Measurements from ENCODE around the gene FAM229B.
"Not testable (repeated sequence)": the region's sequence is repeated elsewhere in the genome, so short reads cannot be mapped to it uniquely, and the experiment has no call there.

FAM229B gene

DNA sequence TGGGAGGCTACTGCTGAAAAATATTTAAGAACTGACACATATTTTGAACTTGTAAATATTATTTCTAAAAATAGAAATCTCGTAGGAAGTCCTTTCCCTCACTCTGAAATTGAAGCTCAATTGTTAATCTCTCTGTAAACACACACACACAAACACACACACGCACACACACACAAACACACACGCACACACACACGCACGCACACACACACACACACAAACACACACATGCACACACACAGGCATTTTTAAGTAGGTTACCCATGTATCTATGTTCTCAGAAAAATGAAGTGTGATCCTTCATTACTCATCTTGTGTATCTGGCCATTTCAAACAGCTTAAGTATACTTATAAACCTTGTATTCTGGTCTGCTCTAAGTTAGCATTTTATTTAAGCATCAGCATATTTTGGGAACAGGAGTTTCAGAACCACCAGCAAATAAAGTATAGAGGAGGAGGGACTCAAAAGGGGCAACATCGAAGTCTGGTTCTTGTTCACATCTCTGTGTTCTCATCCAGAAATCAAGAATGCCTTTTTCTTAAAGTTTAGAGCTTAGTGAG, 21.9 kb upstream of the FAM229B start:
- no peak for DNase-seq

DNA sequence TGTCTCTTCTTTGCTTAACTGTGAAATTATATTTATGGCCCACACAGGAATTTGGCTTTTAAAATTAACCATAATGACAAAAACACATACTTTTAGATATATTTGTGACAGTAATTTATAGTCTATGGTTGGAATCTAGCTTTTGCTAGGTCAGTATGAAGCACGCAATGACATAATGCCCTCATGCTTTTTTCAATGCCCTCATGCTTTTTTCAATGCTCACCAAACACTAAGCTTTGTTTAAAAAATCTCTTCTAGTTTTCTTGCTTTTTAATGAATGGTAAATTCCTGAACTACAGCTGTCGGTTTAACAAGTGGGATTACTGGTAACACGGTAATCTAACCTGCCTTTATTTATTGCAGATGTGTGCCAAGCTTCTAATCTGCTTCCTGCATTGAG, 20.8 kb upstream of the FAM229B start:
- DNase-seq, result no peak

DNA sequence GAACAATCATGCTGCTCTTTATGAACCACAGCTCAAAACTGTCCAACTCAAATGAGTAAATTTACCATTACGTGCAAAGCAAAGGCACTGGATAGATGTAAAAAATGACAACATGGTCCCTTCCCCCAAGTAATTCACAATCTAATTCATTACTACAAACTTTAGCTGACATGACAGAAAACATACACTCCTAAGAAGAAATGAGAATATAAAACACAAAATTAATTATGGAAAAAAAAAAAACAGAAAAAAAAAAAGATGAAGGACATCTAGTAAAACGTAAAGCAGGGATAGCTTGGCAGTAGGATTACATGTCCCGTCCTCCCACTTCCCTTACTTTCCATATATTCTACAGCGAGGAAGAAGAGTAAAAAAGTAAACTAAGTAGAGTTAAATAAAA, 5.8 kb upstream of the FAM229B start:
- DNase-seq, result no peak

DNA sequence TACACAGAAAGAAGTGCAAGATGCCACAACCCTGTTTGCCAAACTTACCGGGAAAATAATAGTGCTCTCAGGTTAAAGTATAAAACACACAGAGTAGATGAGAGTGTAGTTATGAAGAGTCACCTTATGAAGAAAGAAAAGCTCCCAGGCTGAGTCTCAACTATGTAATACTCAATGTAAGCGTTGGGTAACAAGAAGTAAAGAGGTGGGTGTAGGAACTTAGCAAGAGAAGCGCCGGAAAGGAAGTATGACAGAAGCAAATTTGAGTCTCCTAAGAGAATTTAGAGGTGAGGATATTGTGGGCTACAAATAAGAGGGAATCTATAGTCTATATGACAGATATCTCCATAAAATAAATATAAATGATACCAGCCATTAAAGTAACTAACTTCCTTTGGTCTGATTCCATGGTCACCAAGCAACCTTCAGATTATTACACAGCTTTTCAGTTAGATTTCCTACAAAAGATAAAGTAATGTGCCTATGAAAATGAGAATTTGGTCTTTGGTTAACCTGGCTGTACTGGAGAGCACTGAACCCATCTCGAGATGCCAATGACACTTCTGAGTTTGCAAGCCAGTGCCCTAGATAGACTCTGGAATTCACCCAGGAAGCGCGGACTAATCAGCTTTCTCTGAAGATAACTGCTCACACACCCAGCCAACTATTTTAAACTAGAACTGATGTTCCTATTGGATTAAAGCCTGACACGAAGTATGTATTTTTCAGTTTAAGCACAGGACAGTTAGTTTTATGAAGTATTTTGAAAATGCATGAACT, 1.9 kb upstream of the FAM229B start:
- DNase-seq, result no peak

DNA sequence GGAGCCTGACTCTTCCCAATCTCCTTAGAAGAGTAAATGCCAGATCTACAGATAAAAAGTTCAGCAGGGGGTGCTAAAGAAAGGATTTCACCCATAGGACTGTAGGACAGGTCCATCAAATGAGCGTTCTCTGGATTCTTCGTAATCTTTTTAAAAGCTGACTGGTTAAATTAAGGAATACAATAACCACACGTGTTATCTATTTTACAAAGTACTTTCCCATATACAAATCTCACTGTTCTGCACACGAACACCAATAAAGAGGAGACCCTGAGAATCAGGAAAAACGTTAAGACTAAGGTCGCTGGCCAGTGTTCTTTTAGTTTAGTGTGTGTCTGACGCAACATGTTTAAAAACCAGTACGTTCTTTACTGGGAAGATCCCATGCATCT, 651 bp upstream of the FAM229B start:
- peak; percentile 10 for DNase-seq

DNA sequence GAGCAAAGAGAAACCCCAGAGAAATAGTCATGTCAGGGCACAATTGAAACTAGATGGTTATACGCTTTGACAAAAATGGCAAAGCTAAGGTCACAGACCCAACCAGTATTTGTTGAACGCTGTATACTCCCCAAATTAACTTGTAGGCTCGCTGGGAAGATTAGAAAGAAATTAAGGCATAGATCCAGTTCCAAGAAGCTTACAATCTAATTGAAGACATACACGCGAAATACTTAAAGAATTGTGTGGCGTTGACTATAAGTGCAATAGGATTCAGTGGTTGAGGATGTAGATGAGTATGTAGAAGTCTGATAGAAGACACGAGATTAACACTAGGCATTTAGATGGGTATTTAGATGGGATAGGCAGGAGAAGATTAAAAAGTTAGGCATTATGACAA, 525 bp downstream of the FAM229B start:
- no peak for DNase-seq

DNA sequence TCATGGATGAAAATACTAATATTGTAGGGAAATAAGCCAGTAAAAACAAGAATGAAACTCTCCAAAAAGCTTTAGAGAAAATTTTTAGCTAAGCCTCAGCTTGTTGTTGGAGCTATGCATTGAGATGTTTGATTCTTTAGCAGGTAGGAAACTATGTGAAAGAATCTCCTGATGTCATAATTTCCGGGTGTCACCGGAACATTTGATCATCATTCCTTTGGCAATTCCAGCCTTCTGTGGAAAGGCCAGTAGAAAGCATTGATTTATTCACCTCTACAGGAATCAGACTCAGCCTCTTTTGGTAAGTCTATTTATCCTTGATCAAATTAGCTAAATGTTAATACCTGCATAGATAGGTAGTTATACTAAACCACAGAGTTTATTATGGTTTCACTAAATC, 9.5 kb downstream of the FAM229B start:
- no peak for DNase-seq

DNA sequence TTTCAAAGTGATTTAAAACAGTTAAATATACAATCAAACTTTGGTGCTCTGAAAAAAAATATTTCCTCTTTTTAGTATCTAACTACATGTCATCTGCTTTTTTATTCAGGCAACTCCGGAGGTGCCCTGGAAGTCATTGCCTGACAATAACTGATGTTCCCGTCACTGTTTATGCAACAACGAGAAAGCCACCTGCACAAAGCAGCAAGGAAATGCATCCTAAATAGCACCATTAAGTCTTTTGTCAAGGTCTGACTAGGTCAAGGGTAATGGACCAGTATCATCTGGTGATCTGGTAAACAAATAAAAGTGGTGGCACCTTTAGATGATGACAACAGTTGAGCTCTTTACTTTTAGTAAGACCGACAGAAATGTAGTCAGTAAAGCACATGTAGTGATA, 13.2 kb downstream of the FAM229B start:
- DNase-seq, result no peak

DNA sequence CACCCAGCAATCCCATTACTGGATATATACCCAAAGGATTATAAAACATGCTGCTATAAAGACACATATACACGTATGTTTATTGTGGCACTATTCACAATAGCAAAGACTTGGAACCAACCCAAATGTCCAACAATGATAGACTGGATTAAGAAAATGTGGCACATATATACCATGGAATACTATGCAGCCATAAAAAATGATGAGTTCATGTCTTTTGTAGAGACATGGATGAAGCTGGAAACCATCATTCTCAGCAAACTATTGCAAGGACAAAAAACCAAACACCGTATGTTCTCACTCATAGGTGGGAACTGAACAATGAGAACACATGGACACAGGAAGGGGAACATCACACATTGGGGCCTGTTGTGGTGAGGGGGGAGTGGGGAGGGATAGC, 18.6 kb downstream of the FAM229B start:
- DNase-seq, result not testable (repeated sequence)

DNA sequence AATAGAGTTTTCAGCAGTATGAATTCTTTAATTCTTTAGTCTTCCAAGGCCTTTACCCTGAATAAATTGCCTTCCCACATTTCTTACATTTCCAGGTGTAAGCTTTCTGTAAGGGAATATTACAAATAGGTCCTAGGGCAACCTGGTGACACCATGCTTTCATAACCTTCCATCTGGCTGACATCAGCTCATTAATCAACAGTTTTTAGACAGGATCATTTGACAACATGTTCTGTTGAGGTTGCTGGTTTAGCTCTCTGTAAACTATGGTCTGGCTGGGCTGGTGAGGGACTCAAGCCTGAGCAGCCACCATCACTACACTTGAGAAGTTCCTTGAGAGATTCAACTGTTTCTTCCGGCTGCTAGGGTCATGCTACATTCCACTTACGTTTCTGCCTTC, 19.2 kb downstream of the FAM229B start:
- DNase-seq, result no peak

DNA sequence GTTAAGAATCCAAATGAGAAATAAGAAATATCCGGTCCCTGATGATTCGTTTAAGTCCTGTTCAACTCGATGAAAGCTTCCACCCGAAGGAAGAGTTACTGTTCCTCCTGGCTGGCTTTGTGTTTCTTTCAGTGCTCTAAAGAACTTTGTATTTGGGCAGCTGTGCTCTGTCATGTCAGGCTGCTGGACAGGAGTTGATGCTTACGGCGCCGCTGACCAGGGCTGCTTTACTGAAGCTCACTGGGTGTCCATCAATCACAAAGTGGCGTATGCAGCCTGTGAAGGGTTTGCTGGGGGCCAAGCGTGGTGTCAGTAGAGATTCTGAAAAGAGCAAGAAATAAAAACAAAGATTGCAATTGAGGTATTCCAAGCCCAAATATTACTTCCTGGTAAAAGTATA, 21.9 kb downstream of the FAM229B start:
- no peak for DNase-seq

DNA sequence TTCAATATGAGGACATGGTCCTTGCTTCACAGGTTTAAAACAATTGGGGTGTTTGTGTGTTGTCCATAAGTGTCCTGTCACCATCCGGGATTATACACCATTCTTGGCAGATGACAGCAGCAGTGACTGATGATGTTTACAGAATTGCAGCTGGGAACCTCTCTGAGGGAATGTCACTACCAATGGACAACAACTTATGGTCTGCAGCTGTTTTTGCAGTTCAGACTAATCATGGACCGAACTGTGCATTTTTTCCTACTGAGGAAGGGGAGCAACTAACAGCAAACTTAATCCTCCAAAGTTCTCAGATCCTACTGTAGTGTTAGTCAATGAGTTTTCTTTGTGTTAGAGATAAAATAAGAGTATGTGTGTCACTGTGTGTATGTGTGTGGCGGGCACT, 26.0 kb downstream of the FAM229B start:
- no peak for DNase-seq

DNA sequence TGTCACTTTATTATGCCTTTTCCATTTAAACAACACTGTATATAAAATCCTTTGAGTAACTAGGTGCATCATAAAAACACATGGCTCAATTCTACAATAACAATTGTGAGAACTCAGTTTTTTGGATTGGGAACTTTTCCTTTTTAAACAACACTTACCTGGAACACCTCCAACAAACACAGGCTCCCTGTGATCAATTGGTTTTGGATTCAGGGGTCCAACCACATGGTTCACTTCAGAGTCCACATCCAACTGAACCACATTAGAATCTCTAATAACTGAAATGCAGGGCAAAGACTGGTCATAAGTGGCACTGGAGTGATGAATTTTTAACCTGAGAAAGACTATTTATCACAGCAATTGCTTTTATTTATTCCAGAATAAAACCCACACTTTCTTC, 26.5 kb downstream of the FAM229B start:
- DNase-seq, result no peak

DNA sequence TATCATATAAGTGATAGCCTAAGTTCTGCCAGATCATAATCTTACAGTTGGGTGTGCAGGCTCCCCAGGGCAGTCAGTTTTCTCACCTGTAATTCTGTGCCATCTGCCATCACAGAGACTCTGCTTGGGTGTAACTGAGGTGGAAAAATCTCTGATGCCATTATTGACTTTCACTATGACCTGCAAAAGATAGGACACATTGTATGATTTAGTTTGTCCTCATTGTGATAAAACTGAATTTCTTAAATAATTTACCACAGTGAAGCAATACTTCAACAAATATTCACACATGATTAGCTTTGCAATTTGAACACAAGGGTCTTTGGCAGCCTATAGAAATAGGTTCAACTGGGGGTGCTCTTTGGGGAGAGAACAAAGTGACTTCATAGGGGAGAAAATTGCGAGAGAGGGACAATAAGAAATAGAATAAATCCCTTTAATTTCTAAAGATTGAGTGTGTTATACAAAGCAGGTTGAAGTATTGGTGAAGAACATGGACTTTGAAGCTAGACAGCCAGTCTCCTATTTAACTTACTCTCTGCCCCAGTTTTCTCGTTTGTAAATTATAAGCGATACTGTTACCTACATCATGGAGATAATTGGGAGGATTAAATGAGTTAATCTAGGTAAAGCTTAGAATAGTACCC, 27.3 kb downstream of the FAM229B start:
- no peak for DNase-seq

DNA sequence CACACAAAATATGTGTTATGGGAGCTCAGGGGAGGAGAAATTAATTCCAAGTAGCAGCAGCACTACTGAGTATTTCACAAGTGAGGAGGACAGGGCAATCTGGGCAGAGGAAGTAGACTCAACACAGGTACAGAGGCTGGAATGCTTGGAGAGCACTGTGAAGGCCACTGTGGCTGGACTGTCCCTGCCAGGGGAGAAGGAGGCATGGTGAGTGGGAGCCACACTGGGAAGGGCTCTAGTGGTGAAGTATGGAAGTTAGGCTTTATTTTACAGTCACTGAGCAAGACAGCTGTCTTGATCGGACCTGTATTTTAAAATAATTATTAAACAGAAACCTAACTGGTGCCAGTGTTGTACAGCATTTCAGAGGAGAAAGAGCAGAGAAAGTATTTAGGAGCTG, 28.8 kb downstream of the FAM229B start:
- no peak for DNase-seq

DNA sequence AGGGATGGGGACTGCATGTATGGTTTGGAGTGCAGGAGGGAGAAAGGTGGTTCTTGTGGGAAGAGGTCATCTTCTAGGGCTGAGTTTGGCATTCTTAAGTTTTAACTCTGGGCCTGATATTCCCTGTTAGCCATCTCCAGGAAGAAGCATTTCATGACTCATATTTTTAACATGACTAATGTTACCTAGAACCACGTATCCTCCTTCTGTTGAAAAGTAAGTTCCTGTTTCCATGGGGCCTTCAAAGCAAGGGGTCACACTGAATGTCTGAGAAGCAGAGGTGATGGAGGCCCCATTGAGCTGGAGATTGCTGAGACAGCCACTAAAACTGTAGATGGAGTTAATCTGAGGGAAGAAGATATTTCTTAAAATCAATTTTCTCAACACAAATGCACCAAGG, 30.2 kb downstream of the FAM229B start:
- DNase-seq, result no peak

DNA sequence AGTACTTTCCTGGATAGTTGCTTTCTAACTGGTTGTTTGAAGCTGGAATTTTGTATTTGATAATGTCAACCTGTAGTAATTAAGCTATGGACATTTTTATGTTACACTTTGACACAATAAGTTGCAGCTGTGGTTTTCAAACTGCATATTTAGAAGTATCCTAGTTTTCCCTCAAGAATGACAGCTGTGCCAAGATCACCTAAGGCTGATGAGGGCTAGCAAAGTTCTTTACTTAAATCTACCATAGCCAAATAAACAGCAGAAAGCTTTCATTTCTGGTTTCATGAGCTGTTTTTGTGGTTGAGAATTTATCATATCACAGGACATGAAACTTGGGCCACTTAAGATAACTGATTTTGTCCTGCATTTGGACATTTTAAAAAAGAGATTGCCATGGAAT, 30.6 kb downstream of the FAM229B start:
- no peak for DNase-seq

DNA sequence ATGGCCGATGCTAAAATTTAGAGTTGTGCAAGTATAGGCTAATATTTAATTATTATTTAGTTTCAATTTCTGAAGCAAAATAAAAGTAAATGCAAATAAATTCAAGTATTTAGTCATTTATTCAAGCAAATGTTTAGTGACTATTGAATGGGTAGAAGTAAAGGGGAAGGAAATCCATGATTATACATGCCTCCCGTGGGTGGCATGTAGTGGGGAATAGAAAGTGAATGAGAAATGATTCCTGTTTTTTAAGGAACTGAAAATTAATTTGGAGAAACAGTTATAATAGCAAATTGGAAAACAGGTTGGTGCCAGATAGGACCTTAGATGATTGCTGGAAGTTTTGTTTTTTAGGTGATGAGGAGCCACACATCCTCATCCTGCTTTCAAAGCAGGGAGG, 35.4 kb downstream of the FAM229B start:
- no peak for DNase-seq

DNA sequence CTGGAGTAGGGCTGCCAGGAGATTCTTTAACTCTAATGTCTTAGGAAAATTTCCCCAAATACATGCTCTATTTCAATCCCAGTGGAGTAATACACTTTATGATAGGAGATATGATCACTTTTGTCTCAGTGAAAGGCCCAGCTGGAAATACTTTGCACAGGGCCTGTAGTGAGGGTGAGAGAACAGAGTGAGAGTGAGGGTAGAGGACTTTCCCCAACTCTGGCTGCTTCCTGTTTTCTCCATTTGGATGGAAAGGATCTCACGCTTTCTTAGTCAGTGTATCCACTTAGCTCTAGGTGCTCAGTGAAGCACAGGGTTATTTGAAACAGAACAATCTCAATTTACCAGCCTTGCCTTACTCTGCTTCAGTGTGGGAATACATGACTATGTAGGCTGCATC, 36.6 kb downstream of the FAM229B start:
- no peak for DNase-seq

DNA sequence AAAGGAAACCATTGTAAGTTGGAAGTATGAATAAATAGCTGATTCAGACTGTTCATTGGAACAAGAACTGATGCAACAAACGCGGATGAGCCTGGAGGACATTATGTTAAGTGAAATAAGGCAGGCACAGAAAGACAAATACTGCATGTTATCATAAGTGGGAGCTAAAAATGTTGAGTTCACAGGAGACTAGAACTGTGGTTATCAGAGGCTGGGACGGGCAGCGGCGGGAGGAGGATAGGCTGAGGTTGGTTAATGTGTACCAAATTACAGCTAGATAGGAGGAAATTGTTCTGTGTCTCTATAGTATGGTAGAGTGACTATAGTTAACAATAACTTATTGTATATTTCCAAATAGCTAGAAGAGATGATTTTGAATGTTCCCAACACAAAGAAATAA, 40.8 kb downstream of the FAM229B start:
- no peak for DNase-seq

DNA sequence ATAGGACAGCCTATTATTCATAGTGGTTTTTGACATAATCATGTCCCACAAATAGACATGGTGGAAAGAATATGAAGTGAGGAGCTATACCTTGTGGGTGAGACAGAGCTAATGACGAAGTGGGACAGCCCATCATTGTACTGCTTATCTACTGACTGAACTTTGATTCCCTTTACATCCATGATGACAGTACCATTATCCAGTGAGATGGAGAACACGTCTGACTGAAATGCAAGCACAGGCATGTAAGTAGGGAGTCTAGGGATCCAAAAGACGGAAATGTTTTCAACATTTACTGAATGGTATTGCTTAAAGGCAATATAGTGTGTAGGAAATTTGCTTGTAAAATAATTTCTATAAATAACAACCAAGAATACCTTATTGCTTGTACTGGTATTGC, 43.5 kb downstream of the FAM229B start:
- DNase-seq, result no peak

DNA sequence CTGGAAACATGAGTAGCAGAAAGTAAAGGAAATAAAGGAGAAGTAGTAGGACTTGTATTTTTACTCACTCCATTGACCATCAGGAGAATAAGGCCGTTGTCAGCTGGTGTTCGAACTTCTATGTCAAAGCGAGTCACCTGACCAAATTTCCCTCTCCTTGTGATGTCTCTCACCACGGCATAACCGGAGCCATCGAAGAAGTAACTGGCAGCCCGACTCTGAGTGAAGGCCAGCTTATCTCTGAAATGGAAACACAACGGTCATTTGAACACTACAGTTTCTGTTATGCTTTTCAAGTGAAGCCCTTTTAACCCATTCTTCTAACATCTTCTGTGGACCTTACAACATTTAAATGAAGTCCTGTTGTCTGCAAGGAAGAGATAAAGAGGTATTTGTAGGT, 51.7 kb downstream of the FAM229B start:
- DNase-seq, result no peak

DNA sequence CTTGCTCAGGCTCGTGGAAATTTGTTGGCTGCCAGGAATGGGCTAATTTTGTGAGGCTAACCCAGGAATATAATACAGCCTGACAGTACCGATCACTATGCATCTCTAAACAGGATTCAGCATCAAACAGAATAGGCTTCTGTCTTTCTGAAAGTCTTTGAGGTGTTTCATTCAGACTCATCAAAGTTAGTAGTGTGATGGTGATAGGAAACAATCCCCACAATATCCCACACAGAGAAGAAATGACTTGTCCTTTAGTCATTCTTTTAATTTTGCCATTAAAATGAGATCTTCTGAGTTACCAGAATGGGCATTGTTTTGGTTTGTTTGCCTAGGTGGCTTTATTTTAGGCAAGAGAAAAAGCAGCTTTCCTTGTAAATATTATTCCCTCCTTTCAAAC, 54.3 kb downstream of the FAM229B start:
- DNase-seq, result no peak

DNA sequence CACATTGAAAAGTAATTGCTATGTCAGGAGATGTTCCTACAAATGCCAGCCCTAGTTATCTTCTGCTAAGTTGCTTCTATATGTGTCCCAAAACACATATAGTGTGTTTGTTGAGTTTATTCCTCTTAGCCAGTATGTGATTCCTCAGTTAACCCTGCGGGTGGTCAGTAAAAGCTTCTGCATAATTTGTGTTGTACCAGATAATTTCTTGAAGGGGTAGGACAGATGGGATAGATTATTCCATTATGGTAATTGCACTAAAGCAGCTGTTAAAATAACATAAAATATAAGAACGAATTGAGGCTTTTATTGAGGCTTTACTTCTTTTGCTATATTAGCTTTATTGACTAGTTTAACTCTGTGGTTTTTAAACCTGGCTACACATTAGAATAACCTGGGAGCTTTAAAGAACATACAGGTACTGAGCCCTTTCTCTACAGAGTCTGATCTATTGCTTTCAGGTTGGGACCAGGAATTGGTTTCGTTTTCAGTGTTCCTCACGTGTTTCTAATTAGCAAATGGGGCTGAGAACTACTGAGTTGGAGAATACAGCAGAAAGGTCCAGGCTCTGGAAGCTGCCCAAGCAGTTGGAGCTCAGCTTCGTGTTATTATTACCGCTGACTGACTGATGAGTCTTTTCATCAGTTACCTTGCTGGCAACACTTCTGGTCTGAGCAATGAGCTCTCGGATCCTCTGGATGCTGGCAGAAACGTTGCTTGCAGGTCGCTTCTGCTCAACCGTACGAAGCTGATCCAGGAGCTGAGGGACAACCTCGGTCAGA, 56.9 kb downstream of the FAM229B start:
- DNase-seq, result no peak
